Hippocampal formation (tissue), 2 donors: ENCODE data around the gene AQP5.
A peak's percentile ranks its signal among the peaks of the same experiment; 100 is the strongest.
"Not testable (repeated sequence)": the region's sequence is repeated elsewhere in the genome, so short reads cannot be mapped to it uniquely, and the experiment has no call there.

ENCODE experiments used
- DNase-seq, 2 donors: peaks; one replicate each; lab custom pipeline; 2025; lab: John Stamatoyannopoulos, UW

AQP5 gene

DNA sequence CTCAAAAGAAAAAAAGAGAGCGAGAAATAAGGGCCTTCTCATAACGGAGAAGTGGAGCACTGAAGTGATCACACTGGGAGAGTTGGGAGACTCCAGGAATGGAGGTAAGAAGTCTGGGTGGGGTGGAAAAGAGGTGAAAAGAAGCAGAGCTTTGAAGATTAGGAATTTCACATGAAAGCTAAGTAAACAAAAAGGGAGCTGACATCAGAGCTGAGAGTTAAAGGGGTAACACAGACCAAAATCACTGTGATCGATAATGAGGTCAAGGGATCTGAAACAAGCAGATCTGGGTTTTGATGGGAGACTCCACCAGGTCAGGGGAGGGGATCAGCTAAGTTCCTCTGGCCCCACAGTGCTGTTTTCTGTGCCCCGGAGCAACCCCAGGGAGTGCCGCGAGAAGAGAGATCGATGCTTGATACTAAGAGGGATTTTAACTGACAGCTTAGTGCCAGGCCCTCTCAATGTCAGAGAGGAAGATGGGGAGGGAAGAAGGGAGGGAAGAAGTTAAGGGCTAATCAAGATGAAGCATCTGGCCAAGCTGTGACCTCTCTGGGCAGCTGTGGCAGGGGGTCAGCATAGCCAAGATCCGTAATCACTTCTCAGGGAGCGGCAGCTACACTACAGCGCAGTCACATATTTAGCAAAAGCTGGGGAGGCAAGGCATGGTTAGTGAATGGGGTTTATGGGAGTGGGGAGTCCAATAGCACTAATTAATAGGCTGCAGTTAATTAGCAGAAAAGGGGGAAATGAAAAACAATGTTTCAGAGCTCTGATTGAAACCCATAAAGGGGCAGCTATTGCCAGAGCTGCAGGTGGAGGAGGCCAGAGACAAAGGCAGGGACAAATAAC lies 19.1 kb downstream of the AQP5 start:
- DNase-seq = no peak

DNA sequence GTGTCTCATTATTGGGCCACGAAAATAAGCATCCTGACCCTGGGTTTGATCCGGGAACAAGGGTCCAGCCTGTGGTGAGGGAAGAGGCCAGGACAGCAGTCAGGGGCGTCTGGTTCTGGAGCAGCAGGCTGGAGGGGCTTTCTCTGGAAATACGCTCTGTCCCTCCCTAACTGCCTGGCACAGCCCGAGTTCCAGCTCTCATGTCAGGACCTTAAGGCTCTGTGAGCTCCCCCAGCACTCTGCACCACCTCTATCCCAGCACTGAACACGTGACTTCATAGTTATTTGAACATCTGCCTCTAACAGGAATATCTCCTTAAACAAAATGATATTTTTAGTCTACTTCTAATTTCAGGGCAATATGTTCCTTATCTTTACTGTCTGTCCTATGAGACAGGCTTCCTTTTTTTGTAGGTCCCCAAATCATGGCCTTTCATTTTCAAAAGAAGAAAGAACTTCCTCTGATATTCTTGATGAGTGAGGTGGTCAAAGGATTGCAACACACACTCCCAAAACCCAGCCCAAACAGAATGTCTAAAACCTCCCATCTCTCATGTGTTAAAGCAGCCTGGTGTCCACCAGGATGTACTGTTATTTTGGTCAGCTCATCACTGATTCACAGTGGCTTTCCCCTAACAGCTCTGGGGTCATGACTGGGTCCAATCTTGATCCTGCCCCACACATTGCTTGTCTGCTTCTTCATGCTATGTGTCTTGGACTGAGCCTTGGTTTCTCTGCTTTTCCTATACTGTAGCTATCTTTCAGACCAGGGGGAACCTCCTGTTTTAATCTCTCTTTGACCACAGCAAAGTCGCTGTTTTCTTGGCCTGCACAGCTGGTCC lies 20.8 kb downstream of the AQP5 start:
- DNase-seq = no peak

DNA sequence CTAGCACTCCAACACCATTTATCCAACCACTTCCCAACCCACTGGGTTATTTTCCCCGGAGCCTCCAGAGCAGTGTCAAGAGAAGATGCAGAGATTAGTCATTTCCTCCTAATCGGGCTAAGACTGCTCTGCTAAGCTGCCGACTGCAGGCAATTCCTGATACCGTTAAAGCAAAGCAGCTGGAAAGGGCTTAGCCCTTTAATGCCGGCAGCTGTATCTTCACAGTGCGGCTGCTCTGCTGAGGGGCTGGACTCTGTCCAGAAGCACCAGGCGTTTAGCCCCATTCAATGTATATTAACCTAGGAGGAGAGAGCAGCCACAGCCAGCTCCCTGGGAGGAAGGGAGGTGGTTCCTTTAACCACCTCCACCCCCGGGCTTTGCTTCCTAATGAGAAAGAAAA lies 22.2 kb downstream of the AQP5 start:
- DNase-seq = peak in 1 of 2 donors; percentile 27

DNA sequence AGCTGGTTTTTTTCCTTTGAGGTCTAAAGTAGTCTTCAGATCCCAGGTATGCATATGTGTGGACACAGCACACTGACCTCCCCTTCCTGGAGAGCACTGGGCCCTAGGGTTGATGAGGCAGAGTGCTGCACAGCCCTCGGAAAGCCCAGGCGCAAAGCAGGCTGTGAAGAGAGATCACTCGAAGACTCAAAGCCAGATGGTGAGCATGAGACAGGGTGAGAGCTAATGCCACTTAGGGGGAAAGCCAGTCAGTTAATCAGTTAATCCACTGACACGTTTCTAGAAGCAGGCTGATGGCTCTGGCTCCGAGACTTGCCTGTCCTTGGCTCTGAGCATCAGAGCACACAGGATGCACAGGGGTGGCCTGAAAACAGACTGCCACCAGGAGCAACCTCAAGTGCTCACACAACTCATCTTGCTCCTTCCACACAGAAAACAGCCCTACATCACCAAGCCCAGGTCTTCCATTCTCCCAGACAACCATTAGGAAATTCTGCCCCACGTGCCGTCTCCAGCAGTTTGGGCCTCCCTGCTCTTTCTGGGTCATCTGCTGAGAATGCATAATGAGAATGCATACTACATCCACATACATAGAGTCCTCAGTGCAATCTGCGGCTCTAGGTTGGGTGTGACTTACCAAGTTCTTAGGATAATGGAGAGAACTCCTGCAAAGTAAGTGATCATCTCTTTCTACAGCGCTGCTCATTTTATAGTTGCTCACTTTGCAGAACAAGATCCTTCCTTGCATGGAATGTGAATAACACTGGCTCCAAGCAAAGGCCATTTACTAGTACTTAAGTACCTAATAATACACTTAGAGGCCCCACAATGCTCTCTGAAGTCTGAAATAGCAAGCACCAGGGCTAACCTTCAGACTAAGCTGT lies 23.0 kb downstream of the AQP5 start:
- no peak for DNase-seq

DNA sequence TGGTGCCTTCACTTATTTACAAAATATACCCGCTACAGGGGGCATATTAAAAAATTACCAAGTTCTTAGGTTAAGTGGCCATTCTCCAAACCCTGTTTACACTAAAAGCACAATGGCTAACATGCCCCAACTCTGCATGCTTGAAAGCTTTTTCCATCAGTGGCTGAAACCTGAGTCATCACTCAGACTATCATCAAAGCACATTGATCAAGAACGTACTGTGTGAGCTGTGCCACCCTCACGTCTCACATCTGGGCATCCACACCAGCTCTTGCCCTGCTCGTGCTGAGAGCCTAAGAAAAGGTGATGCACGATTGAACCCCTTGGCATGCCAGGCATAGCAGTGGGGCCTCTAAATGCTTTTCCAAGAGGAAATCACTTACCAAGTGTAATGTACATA lies 24.3 kb downstream of the AQP5 start:
- DNase-seq = no peak

DNA sequence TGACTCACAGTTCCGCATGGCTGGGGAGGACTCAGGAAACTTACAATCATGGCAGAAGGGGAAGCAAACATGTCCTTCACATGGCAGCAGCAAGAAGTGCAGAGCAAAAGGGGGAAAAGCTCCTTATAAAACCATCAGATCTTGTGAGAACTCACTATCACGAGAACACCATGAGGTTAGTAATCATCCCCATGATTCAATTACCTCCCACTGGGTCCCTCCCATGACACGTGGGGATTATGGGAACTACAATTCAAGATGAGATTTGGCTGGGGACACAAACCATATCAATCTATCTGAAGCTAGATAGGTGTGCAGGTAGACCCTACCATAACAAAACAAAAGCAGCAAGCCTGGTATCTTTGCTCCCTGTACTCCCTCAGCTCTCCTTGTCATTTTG lies 24.8 kb downstream of the AQP5 start:
- not testable (repeated sequence) for DNase-seq

DNA sequence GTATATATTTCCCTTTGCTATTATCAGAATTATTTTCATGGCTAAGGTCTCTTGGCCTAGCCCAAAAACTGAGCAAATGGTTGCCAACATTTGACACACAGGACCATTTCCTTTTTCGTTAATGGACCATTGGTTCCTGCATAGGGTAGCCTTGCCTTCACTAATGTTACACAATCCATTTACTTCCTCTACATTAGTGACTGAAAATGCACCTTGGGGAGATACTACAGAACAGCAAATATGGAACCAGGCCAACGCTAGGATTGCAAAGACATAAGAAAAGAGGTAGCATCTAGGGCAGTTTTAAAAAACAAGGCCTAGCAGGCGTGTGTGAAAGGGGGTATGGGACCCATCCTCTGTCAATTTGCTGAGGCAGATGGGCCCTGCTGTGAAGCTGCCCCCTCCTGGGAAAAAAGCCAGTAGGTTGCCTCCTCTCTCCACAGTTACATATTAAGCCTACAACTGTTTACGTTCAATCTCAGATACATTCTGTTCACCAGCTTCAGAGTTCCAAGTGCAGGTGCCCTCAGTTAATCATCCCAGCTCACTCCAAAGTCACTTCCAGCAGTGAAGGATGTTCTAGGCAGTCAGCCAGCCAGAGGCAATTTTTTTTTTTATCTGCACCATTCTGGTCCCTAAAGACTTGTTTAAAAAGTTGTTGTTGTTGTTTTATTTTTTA lies 26.1 kb downstream of the AQP5 start:
- DNase-seq = no peak

DNA sequence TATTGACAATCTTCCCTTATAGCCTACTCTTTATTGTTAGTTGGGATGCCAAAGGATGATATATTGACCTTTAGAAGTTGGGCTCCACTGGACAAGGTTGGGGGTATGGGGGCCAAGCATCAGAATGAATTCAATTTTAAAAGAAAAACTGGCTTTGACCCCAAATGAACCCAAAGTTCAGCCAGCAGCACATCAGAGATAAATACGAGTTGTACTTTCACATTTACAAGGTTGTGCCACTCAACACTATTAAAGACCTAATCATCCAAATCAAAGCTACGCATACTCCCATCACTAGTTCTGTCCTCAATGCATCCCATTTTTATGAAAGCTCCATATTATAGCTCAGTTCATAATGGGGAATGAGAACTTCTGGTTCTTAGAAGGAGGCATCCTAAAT lies 27.7 kb downstream of the AQP5 start:
- not testable (repeated sequence) for DNase-seq

DNA sequence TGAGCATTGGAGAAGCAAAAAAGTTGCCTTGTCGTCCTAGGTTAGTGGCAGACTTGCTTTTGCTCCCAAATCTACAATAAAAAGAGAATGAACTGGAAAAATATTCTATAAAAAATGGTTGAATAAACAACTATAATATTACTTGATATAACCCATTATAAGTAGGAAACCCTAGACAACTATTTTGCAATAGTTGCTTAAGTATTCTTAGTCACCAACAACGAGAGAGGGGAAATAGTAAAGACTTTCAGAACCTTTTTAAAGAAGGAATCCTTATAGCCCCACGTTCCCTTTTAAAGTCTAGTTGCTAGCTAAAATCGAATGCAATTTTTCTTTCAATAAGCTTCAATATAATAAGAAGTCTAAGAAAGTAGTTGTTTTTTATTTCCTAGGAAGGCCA lies 28.6 kb downstream of the AQP5 start:
- no peak for DNase-seq

DNA sequence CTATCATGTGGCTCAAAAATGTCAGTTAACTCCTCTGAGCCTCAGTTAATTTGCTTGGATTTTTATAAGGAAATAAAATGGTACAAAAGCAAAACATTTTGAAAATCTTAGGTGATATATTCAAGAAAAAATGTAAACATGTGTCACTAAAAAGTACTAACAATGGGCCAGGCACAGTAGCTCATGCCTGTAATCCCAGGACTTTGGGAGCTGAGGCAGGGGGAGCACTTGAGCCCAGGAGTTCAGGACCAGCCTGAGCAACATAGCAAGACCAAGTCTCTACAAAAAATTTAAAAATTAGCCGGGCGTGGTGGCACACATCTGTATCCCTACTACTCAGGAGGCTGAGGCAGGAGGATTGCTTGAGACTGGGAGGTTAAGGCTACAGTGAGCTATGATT lies 36.8 kb downstream of the AQP5 start:
- no peak for DNase-seq

DNA sequence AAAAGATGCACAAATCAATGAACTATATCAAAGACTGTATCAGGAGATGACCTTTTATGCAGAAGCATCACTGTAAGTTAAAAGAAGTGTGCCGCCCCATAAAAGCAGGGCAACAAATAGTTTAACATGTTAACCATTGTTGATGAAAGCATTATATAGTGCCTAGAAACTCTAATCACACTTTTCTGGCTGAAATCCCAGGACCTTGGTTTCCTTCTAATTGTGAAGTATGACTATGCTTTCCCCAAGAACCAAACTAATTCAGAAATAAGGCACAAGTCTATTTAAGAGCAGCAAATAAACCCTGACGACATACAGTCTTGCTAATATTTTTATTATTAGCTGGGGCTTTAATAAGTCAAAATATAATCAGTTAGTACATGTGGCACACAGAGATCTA lies 41.9 kb downstream of the AQP5 start:
- no peak for DNase-seq

DNA sequence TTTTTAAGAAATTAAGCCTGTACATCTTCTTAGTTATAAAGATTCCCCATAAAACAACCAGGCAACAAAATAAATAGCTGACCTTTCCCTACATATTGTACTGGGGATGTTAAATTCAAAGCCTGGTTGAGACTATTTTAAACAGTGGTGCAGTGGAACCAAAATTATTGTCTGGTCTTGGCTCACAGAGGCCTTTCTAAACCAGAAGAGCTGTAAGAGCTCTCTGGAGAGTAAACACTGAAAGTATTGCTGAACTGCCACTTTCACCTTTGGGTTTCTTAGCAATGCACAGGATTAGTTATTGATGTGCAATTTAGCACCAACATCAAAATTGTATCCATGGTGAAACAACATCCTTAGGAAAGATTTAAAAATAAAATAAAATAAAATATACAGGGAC lies 43.0 kb downstream of the AQP5 start:
- no peak for DNase-seq

DNA sequence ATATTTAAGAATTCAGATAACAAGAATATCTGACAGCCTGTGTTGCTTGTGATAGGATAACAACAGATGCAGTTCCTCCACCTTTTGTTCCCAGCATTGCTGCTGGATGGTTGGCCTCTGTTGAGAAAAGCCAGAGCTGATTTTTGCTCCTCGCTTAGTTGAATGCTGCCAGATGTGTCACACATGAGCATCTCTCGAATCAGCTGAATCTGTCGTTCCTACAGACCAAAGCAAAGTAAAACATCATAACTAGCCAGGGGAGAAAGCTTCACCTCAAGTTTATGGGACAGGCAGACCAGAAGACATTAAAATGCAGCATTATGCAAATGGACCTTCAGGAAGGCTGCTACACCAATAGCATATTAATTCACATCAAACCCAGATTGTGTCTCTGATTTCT lies 43.5 kb downstream of the AQP5 start:
- DNase-seq = no peak

DNA sequence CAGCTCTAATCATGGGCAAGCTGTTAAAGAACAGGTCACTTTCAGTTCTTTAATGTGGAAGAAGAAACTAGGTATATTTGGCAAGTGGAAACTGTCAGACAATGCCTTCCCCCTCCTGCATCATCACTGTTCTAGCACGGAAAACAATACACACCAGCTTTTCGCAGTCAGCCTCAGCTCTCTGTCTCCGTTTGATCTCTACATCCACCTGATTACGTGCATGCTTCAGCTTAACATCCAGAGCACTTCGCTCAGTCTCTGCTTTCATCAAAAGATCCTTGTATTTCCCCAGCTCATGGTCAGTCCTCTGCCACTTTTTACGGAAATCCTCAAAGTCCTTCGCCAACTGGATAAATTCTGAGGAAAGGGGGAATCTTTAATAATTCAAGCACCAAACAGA lies 44.6 kb downstream of the AQP5 start:
- DNase-seq = no peak

DNA sequence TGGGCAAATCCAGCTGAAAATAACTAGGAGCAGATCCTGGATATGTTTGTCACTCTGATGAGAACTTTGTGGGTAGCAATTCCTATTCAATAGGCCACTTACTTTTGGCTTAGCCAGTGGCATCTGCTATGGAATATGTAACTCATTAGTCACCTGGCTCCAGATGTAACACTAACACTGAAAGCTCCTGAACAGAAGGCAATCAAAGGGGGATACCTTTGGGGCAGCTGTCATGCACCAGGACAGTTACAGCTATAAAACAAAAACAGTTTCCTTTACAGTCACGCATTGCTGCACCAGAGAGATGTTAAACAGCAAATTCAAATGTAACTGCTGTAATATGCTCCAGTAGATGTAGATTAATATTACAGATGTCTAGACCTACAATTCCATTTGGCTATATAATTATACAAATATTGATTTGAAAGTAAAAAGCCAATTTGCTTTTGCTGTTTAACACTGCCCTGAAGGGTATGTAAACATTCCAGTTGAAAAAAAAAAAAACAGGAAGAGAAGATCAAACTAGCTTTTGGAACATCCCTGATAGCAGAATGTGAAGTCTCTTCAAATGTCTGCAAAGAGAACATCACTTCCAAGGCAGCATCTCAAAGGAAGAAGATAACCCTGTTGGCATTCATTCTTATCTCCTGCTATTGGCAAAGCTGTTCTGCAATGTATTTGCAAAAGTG lies 45.2 kb downstream of the AQP5 start:
- DNase-seq = no peak

DNA sequence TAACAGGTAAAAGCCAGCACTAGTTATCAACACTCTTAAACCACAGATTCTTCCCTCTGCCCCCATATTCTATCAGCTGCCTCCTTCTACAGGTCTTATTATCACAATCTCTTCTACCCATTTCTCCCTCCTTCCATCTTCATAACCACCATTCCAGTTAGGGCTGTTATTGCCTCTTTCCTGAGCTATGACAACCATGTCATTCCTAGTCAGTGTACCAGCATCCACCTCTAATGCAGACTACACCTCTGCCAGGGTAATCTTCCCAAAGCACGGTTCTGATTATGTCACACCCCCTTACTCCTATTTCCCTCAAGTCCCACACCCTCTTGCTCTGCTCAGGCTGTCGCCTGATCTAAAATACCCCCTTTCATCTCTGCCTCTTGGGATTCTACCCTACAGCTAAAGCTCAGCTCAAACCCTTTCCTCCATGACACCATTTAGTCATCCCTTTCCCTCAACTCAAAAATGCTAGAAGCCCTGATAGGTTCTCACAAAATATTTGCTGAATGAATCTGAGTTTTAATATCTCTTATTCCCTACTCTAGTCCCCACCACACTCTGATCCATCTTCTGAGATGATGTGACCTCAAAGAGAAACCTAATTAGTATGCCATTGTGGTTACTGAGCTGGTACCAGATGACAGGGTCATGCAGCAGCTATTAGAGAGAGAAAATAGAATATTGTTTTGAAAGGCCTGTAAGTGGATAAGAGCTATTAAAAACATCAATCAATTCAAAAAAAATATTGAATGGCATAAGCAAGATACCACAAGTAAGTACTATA lies 51.9 kb downstream of the AQP5 start:
- DNase-seq = no peak

DNA sequence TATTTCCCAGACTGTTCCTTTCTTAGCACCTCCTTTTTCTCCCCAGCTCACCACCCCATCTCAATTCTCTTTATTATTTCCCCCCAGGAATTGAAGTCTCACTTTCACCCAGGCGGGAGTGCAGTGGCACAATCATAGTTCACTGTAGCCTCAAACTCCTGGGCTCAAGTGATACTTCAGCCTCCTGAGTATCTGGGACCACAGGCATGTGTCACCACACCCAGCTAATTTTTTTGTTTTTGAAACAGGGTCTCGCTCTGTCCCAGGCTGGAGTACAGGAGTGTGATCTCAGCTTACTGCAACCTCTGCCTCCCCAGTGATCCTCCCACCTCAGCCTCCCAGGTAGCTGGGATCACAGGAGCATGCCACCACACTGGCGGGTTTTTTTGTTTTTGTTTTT lies 52.7 kb downstream of the AQP5 start:
- no peak for DNase-seq
